OCI-LY3 (cell line): ENCODE data around the gene EPO.

Source experiments
- EZH2phosphoT487 ChIP-seq: fragments of 200-600 bp; shearing (Covaris generic); IDR thresholded peaks from 2 replicates; pipeline ENCODE4 v1.6.1; 2018; ENCODE audit warnings: antibody characterized with exemption, mixed run types, low read depth
- TF ChIP-seq, protein P1 (sequence below): fragments of 200-600, 300-600 bp; sonication (generic); IDR thresholded peaks from 2 replicates; pipeline ENCODE4 v1.5.1; 2014; ENCODE audit warnings: antibody characterized with exemption, low read length, low read depth

DNA sequence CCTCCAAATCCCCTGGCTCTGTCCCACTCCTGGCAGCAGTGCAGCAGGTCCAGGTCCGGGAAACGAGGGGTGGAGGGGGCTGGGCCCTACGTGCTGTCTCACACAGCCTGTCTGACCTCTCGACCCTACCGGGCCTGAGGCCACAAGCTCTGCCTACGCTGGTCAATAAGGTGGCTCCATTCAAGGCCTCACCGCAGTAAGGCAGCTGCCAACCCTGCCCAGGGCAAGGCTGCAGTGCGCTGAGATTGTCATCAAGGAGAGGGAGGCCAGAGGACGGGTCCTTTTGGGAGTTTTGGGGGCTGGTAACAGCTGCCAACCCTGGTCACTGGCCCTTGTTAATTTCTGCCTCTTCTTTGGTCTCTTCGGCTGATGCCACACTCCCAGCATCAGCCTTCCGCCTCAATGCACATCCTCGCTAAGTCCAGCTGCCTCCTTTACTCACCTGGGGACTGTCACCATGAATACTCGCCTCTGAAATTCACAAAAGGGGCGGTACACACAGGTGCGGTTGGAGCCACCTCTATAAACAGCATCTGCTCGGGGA is 3.5 kb downstream of the EPO start:
- TF ChIP-seq, protein P1, sequence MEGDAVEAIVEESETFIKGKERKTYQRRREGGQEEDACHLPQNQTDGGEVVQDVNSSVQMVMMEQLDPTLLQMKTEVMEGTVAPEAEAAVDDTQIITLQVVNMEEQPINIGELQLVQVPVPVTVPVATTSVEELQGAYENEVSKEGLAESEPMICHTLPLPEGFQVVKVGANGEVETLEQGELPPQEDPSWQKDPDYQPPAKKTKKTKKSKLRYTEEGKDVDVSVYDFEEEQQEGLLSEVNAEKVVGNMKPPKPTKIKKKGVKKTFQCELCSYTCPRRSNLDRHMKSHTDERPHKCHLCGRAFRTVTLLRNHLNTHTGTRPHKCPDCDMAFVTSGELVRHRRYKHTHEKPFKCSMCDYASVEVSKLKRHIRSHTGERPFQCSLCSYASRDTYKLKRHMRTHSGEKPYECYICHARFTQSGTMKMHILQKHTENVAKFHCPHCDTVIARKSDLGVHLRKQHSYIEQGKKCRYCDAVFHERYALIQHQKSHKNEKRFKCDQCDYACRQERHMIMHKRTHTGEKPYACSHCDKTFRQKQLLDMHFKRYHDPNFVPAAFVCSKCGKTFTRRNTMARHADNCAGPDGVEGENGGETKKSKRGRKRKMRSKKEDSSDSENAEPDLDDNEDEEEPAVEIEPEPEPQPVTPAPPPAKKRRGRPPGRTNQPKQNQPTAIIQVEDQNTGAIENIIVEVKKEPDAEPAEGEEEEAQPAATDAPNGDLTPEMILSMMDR, result no peak
- no peak for TF ChIP-seq EZH2phosphoT487
